Stimulated activated CD4-positive, alpha-beta T cell treated with anti-CD3 and anti-CD28 coated beads, Interleukin-1b, Interleukin-23, amount 100 ng/mL, for 1 hour (primary cell): ENCODE results near the gene CDC123.
"Not testable (repeated sequence)": the region's sequence is repeated elsewhere in the genome, so short reads cannot be mapped to it uniquely, and the experiment has no call there.

Source experiments
- DNase-seq, 2 donors: peaks; one replicate each; pipeline ENCODE4 v3.0.0-alpha.2; 2020; ENCODE audit warnings: low read depth in 2 of 2

Gene CDC123

DNA sequence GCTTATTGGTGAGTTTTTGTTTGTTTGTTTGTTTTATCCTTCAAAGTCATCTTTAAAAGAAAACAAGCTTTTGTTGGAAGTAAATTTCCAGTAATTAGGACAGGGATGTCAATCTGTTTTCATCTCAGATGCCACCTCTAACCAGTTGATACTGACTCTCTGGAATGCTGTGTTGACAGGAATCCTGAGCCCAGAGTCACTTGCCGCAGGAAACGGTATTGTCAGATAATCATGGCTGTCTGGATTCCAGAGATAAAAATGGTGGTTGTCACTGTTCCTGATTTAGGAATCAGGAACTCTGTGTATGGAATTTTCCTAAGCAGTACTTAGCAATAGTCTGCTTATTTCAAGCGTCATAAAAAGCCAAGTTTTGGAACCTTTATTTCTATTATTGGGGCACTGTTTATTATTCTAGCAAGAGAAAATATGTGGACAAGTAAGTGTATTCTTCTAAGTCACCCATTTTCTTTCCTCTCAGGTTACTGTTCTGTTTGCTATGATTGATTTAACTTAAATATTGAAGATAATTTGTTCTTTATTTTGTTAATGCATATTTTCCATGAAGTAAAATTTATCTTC lies 39.2 kb downstream of the CDC123 start:
- DNase-seq: no peak

DNA sequence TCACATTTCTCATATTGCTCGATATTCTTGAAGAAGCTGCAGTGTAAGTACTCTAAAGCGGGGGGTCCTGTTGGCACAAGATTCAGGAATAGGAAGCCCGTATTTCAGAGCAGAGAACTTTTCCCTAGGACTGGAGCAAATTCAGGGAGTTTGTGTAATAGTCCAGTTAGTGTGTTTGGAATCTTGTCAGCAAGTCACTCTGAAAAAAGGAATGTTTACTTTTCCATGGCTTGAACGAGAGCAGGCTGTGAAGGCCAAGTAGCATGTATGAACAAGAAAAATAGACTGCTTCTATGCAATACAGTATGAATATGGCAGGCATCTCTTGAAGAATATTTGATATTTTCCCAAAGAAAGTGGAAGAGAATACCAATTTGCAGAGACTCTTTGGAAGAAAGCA lies 39.8 kb downstream of the CDC123 start:
- no peak for DNase-seq

DNA sequence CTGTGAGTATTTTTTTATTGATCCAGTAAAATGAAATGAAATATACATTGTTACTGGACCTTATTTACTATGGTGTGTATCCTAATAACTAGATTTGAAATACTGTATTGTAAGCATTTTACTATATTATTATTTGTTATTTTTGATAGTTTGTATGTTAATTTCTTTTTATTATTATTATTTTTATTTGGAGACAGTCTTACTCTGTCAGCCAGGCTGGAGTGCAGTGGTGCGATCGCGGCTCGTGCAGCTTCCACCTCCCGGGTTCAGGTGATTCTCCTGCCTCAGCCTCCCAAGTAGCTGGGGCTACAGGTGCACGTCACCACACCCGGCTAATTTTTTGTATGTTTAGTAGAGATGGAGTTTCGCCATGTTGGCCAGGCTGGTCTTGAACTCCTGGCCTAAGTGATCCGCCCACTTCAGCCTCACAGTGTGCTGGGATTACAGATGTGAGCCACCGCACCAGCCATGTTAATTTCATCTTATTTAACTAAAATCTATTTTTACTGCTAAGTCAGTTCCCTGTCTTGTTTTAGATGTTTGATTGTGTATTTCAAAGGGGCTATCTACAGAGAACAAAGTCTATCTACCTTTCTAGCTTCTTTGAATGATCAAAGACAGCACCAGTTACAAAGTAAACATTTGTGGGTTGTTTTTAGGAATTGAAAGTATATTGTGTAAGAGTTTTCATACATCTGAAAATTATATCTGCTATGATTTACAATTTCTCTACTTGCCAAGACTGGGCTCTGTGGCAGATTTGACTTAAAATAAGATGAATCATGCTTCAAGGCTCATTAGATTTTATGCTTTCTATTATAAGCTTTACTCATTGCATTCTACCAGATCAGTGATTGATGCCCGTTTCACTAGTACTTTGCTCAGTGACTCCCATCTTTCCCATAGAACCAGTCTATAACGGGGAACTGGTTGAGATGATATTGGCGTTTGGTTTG lies 41.6 kb downstream of the CDC123 start:
- DNase-seq: no peak

DNA sequence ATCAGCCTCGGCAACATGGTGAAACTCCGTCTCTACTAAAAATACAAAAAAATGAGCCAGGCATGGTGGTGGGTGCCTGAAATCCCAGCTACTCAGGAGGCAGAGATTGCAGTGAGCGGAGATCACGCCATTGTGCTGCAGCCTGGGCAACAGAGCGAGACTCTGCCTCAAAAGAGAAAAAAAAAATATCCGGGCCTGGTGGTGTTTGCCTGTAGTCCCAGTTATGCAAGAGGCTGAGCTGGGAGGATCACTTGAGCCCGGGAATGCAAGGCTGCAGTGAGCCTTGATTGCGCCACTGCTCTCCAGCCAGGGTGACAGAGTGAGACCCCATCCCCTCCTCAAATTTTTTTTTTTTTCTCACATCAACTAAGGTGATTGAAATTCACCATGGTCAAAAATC lies 42.8 kb downstream of the CDC123 start:
- no peak for DNase-seq

DNA sequence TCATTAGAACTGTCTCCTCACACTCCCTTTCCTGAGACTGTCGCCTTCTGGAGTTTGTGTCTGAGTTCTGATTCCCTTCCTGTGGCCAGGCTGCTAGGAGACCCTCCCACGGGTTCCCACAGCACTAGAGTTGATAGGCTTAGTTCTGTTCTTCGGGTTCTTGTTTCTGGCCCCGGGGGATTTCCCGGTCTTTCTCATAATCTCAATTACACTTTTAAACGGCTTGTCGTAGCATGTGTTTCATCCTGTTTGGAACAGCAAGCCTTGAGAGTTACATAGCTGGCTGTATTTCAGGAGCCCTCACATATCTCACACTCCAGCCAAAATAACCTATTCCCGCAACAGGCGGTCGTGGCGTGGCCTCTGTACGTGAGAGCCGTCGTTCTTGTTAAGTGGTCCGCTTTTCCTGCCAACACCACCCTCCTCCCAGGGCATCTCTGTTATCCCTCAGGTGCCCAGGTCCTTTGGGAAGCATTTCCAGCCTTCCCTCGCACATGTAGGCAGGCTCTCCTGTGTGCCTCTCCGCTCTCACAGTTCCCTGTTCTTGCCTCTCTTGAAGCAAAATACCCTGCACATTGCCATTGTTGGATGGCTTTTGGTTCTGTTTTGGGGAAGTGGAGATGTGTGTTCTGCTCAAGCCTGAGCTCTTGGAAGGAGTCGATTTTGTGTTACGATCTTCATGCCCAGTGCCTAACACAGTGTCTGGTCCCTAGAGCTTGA lies 46.0 kb downstream of the CDC123 start:
- DNase-seq: no peak

DNA sequence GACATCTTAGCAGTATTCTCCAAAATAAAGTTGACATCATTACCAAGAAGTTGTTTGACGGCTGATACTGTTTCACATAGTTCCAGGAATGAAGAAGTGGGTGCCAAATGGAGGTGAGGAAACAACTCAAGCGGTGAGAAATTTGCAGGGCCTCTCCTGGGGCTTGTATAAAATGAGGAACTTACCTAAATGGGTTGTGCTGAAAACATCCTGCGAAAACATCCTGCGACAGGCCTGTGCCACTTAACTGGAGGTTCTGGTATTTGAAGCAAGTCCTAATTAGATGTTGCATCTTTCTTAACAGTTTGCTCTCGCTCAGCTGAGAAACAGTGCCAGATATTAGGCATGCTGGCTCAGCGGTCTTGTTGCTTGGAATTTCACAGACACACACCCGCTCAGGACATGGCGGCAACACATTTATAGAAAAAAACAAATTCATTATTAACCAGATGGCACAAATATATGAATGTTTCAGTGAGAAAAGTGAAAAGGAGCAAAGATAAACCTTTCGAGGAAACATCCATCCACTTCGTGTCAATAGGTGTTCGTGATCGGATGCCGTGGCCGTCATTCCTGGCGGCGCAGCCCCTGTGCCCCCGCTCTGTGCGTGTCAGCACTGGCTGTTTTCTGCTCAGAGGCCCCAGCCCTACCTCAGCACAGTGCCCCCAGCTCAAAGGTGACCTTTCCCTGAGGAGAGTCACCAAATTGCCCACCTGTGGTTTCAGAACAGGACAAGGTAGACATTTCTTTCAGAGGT lies 48.1 kb downstream of the CDC123 start:
- DNase-seq: no peak

DNA sequence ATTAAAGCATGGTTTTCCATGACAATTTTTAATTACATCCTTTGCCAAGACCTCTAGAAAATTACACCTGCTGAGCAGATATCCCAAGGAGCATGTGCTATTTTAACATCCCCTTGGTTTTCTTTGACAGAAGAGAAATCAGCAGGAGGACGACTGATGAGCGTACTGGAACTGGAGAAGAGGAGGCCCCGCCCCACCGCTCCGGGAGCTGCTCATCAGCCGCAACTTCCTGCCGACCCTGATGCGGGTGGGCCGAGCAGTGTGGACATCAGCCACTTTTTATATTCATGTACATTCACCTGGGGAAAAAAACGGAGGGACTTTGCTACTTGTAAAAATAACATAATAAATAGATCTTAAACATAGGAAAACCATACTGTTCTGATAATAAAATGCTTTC lies 54.2 kb downstream of the CDC123 start:
- no peak for DNase-seq

DNA sequence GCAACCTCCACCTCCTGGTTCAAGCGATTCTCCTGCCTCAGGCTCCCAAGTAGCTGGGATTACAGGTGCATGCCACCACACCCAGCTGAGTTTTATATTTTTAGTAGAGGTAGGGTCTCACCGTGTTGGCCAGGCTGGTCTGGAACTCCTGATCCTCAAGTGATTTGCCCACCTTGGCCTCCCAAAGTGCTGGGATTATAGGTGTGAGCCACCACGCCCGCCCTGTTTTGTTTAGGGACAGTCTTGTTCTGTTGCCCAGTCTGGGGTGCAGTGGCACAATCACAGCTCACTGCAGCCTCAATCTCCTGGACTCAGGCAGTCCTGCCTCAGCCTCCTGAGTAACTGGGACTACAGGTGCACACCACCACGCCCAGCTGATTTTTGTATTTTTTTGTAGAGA lies 54.7 kb downstream of the CDC123 start:
- DNase-seq: not testable (repeated sequence)

DNA sequence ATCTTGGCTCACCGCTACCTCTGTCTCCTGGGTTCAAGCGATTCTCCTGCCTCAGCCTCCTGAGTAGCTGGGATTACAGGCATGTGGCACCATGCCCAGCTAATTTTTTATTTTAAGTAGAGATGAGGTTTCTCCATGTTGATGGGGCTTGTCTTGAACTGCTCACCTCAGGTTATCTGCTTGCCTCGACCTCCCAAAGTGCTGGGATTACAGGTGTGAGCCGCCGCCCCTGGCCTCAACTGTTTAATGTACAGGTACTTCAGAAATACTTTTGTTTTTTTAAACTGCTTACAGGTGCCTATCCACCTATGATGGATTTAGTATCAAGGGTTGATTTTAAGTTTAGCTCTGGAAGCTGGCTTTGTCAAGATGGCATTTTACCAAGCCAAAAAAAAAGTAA lies 55.6 kb downstream of the CDC123 start:
- DNase-seq: no peak

DNA sequence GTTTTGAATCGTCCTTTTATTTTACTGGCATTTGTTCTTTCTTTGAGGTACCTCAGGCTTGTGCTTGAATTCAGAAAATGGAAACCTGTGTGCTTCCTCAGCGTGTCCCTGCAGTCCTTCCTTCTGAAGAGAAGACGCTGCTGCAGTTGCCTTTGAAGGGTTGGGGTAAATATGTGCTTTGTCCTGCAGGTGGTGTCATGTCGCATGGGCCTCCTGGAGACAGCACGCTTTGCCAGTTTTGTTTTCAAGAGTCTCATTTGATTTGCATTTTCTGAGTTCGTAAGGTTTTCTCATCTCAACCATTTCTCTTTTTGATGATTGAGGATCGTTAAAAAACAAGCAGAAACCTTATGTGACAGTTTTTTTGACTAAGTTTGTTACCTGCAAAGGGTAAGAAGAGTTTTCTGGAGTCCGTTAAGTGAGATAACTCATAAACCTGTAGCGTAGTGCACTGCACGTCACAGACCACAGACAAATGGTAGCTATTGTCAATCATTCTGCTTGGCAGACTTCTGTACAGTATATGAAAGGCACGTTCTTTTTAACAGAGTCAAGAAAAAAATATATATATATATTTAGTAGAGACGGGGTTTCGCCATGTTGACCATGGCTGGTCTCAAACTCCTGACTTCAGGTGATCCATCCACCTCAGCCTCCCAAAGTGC lies 57.0 kb downstream of the CDC123 start:
- no peak for DNase-seq

DNA sequence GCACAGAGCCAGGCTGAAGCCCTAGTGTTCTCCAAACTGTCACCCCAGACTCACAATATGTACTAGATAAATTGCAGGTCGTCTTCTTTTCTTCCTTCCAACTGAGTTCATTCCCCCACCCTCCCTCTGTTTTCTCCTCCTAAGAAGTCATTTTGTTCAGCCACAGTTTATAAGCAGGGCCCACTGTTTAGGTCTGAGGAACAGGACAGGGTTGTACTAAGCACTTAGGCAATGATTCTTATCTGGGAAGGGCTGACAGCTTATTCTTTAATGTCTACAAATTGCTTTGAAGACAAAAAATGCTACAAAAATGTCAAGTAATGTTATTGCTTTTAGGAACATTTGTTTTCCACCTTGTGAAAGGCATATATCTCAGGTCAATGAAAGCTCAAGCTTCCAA lies 59.1 kb downstream of the CDC123 start:
- no peak for DNase-seq

DNA sequence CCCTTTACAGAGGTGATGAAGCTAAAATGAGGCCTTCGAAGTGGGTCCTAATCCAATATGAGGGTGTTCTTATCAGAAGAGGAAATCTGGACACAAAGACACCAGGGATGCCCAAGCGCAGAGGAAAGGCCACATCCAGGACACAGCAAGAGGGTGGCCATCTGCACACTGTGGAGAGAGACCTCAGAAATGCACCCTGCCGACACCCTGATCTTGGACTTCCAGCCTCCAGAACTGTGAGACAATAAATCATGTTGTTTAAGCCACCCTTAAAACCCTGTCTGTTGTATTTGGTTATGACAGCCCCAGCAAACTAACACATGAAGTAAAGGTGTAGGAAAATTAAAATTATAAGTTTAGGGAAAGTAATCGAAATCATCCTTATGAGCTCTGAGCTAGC lies 64.0 kb downstream of the CDC123 start:
- DNase-seq: no peak

DNA sequence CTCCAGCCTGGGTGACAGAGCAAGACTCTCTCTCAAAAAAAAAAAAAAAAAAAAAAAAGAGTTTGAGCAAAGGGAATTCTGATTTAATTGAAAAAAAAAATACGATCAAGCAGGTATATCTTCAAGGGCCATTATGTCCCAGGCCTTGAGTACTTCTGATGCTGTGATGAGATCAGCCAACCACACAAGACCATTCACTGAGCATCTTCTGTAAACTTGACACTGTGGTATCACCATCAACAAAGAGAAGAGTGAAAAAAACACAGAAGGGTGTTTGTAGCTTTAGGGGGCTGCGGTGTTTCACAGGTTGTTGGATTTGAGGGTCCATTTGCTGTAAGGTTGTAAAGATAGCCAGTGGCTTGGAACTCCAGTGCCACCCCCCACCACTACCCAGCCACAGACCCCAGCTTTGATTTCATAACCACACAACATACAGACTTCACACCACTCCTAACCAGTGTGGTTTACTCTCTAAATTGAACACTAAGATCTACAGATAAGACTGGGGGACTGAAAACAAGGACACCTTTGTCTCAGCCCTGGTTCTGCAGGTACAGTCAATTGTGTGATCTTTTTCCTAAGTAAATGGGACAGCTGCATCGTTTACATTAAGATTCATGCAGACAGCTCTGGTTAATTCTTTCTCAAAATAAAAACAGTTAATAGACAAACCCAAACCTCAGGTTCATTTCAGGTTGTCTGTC lies 66.4 kb downstream of the CDC123 start:
- no peak for DNase-seq

DNA sequence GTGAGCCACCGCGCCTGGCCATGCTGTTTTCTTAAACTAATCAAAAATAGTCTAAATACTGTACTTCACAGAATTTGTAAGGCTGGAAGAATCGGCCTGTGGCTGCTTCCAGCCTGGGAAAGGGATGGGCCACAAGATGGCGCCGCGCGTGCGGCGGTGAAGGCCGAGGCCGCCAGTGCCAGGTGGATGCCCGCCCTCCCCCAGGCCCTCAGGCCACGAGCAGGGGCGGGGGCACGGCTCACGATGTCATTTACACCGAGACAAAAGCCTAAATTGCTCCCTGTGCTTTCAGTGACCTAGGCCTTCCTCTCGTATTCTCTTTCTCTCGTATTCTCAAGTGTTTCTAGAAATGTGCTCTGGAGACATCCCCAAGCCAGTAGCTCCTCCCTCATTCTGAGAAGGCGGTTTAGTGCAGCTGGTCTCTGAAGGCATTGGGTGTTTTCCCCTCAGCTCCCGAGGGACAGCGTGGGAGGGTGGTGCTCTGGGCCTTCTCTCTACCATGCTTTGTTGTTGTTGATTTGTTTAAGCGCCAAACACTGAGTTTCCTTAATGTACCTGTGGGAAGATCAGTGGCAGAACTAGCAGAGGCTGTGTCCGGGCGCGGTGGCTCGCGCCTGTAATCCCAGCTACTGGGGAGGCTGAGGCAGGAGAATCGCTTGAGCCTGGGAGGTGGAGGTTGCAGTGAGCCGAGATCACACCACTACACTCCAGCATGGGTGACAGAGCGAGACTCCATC lies 68.4 kb downstream of the CDC123 start:
- DNase-seq: peak; percentile 21 to 55

DNA sequence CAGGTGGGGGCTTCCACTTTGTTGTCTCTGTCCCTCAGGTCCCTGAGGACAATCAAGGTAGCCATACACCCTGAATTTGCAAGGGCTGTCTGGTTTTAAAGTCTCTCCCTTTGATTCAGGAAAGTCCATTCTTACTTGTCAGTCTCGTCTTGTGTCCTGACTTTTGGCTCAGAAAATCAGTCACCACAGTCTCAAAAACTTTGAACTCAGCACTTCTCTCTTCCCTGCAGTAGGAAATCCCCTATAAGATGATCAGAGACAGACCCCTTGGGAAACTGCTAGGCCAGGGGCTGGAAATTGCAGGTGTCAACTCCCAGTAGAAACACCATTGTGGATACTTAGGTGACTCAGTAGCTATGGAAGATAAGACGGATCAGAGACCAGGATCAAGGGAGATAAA lies 73.1 kb downstream of the CDC123 start:
- DNase-seq: no peak

DNA sequence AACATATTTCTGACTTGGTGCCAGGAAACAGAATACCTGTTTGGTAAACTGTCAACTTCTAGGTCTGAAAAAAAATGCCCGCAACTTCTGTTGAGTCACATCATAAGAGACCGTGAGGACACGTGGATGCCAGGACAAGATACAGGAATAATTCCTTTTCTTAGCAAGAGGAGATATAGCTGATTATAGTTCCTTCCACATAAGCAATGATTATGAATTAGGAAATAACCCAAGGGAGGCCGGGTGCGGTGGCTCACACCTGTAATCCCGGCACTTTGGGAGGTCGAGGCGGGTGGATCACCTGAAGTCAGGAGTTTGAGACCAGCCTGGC lies 75.2 kb downstream of the CDC123 start:
- no peak for DNase-seq

DNA sequence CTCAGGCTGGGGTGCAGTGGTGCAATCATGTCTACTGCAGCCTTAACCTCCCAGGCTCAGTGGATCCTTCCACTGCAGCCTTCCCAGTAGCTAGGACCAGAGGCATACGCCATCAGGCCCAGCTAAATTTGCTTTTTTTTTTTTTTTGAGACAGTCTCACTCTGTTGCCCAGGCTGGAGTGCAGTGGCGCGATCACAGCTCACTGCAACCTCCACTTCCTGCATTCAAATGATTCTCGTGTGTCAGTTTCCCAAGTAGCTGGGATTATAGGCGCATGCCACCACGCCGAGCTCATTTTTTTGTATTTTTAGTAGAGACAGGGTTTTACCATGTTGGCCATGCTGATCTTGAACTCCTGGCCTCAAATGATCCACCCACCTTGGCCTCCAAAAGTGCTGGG lies 81.9 kb downstream of the CDC123 start:
- not testable (repeated sequence) for DNase-seq

DNA sequence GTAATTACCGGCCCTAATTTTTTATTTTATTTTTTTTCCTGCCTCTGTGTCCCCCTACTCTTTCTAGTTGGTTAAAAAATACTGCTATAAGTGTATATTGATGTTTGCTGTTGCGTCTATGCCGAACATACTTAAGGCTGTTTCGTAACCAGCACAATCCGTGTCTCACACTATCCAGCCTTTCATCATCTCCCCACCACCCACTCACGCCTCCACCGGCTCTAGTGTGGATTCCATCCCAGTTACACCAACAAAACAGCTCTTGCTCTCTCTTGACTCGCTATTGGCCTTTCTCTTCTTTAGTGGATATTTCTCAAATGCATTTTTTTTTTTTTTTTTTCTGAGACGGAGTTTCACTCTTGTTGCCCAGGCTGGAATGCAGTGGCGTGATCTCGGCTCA lies 83.3 kb downstream of the CDC123 start:
- DNase-seq: no peak

DNA sequence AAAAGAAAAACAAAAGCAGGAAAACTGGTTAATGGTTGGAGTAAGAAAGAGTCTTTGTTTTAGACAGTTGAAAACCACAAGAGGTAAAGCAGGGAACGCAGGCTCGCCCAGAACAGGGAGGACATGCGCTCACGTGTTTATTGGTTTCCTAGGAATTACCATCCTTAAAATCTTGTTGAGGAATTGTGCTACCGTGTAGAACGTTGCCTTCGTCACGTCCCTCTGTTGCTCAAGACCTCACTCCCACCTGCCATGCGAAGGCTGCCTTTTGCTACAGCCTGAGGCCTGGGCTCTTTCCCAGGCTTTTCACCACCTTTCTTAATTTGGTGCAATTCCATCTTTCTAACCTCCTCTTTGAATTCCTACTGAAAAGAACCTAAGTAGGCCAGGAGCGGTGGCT lies 91.8 kb downstream of the CDC123 start:
- DNase-seq: no peak

DNA sequence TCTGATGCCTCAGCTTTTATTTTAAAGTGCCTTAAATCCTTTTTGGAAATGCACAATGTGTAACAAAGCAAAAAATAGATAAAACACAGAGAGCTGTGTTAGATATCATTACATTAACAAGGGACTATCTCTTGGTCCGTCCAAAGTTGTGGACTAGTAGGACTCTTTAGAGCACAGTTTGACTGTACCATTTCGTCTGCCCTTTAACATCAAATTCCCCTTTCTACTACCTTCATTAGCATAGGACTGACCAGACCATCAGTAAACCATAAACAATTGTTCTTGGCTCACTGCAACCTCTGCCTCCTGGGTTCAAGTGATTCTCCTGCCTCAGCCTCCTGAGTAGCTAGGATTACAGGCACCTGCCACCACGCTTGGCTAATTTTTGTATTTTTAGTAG lies 101.8 kb downstream of the CDC123 start:
- not testable (repeated sequence) for DNase-seq
